GM19455 (cell line): ENCODE results near the gene CCNJ.
"Not testable (repeated sequence)": the region's sequence is repeated elsewhere in the genome, so short reads cannot be mapped to it uniquely, and the experiment has no call there.

ENCODE experiments used
- ATAC-seq: cut with Tn5 transposase; IDR thresholded peaks from one replicate; pipeline ENCODE4 v1.9.1; 2021; ENCODE audit not compliant: unreplicated experiment

CCNJ gene, protein sequence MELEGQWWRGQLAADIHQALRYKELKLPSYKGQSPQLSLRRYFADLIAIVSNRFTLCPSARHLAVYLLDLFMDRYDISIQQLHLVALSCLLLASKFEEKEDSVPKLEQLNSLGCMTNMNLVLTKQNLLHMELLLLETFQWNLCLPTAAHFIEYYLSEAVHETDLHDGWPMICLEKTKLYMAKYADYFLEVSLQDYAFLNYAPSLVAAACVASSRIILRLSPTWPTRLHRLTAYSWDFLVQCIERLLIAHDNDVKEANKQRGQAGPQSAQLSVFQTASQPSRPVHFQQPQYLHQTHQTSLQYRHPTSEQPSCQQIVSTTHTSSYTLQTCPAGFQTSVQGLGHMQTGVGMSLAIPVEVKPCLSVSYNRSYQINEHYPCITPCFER

DNA sequence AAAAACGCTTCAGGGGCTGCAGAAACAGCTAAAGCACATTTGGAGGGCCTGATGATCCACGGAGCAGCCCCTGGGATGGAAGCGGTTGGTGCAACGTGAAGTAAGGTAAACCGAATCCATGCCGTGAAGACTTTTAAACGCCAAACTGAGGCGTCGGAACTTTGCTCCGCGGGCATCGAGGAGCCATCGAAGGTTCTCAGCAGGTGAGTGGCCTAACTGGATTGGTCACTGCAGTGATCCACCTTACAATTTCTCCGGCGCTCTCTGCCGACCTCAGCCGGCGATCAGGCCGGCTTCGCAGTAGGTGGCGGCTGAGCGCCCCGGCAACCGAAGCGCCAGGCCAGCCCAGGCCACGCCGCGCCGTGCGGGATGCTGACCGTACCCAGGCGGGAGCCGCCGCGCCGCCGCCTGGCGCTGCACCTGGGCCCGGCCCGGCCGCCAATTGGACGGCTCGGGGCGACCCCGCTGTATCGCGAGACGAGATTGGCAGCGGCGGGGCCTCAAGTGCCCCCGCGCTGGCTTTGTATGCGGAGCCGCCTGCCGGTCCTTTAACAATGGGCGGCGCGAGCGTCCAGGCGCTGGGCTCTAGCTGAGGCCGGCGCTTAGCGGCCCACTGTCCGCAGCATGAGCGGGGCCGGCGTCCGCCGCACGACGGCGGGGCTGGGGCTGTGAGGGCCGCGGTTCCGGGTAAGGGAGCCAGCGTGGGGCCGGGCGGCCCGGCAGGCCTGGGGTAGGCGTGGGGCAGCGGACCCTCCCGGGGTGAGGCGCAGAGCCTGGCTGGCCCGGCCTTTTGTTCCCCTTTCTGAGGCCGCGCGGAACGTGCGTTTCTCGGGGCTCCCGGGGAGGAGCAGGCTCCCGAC, at the start of gene CCNJ:
Gene CCNJ, plus strand, starts transcription at position 551 of the 860 bp plus-strand sequence. CDS start 811 bp downstream, outside the sequence.
- peak; percentile 91 for ATAC-seq

DNA sequence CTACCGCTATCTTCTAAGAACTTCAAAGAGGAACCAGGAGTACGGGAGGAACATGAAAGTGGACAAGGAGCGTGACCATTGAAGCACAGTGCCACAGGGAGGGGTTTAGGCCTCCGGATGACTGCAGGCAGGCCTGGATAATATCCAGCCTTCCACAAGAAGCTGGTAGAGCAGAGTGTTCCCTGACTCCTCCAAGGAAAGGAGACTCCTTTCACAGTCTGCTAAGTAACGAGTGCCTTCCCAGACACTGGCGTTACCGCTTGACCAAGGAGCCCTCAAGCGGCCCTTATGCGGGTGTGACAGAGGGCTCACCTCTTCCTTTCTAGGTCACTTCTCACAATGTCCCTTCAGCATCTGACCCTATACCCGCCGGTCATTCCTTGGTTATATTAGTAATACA, 49.0 kb upstream of the CCNJ start:
- ATAC-seq: not testable (repeated sequence)

DNA sequence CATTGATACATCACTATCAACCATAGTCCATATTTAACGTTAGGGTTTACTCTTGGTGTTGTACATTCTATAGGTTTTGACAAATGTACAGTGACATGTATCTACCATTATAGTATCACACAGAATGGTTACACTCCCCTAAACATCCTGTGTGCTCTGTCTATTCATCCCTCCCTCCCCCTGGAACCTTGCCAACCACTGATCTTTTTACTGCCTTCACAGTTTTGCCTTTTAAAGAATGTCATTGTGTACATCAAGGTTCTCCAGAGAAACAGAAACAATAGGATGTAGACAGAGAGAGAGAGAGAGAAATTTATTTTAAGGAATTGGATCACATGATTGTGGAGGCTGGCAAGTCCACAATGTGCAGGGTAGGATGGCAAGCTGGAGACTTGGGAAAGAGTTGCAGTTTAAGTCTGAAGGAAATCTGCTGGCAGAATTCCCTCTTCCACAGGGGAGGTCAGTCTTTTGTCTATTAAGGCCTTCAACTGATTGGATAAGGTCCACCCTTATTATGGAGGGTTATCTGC, 45.1 kb upstream of the CCNJ start:
- ATAC-seq: no peak

DNA sequence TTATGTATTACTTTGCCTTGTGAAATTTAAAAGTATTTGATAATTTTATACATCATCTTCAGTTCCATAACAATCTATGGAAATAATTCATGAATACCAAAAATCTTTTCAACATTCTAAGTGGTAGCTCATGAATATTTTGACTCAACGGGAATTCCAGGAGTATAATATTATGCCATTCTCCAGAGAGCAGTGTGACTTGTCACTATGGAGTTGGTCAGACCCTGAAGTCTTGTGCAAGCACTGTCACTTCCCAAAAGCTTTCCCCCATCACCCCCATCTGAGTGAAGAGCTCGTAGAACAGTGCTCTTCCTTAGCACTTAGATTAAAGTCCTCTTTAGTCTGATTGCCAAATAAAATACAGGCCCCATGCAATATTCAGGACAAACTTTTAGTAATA, 29.4 kb upstream of the CCNJ start:
- ATAC-seq: no peak

DNA sequence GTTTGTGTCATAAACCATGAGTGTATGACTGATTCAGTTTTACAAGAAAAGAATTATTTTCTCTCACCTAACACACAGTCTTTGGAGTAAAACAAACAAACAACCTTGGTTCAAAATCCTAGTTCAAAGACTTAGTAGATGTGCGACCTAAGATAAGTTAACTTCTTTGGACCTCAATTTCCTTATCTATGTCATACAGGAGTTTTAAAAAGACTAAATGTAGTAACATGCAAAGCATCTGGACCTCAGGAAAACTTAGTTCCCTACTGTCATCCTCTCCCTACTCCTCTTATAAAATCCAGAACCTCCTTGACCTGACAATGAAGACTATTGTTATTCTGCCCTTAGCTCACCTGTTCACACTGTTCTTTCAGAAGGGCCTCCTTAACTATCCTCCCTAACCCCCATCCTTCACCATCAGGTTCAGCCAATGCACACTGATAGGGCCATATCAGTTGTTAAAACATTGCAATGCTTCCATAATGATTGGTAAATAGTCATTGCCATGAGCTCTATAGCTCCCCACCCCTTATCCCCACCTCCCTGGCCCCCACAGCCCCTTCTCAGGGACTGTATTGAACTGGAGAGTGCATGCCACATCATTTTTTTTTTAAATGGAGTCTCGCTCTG, 28.8 kb upstream of the CCNJ start:
- no peak for ATAC-seq

DNA sequence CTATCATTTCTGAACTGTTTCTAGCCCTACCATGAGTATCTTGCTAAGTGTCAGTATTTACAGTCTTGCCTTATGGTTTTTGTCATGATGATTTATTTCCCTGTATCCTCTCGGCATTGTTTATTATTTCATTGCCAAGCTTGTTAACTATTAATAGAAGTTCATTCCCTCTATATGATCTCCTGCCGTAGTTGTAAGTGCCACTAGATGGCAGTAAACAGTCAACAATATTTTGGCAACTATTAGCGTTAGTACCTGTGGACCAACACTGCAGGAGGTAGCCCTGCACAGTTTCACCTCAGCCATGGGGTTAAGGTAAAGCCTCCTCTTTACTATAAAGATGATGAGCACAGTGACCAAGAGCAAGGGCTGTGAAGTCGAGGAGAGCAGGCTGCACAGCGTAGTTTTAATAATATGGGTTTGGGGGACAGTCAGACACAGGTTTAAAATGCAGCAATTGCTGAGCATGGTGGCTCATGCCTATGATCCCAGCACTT, 26.1 kb upstream of the CCNJ start:
- peak; percentile 77 for ATAC-seq

DNA sequence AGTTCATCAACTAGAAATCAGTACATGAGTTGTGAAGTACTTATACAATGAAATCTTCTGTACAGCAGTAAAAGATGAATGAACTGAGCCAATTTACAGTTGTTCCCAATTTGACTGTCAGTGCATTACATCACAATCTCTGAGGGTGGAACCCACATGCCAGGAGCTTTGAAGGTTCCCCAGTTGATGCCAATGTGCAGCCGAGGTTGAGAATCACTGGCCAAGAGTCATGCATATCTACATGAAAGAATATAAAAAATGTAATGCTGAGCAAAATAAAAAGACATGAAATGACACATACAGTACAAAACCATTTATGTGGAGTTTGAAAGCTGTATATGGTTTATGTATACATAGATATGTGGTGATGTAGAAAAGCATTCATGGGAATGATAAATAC, 22.1 kb upstream of the CCNJ start:
- no peak for ATAC-seq

DNA sequence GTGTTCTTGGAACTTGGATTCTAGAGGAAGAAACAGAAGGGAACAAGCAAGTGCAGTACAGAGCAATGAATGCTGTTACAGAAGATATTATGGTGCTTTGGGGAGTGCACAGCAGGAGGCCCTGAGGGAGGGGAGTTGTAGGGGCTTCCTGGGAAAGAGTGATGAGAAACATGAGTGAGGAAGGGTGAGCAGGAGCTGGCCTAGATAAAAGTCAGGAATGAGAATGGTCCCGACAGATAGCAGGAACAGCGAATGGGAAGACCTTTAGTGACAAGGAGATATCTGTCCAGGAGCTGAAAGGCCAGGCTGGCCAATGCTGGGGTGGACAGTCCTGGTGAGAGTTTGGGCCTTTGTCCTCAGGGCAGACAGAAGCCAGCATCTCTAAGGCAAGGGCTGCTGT, 20.6 kb upstream of the CCNJ start:
- ATAC-seq: no peak

DNA sequence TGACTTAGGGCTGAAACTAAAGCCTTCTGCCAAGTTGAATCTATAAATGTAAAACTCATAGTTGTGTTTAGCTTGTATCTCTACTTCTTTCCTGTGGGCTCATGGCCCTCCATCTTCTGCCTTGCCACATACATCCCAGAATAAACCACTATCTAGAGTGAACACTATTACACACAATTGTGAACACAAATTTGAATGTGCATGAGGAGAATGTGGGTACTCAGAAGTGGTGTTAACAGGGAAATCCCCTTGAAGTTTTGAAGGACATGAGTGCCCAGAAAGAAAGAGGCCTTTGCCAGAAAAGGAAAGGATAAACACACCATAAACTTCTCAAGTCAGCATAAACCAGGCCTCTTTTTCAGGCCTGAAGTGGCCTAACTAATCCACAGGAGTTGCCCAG, 20.2 kb upstream of the CCNJ start:
- ATAC-seq: no peak

DNA sequence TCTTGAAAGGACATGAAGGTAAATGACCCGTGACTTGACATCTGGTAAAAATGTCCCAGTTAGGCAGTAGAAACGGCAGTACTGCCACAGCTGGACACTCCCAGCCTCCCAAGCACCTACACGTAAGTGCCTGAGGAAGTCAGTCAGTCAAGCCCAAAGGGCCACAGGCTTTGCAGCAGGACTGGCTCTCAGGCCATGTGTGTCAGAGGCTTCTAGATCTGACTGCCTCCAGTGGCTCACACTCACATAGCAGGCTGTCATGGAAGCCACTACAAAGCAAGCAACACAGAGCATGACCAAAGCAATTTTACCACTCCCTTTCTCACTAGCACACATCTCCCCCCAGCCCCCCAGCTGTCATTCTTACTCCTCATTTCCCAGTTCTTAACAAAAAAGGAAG, 17.8 kb upstream of the CCNJ start:
- no peak for ATAC-seq

DNA sequence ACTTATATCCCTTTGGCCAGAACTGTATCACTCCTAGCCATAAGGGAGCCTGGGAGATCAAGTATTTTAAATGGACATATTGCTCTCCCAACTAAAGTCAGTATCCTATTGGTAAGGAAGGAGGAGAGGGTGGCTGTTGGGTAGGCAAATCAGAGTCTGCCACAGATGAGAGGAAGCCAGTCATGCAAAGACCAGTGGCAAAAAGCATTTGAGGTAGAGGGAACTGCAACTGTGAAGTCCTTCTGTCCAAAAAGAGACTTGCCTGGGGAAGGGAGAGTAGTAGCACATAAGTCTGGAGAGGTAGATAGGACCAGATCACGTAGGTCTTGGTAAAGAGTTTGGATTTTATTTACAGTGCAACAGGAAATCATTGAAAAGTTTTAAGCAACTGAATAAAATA, 8.8 kb upstream of the CCNJ start:
- no peak for ATAC-seq

DNA sequence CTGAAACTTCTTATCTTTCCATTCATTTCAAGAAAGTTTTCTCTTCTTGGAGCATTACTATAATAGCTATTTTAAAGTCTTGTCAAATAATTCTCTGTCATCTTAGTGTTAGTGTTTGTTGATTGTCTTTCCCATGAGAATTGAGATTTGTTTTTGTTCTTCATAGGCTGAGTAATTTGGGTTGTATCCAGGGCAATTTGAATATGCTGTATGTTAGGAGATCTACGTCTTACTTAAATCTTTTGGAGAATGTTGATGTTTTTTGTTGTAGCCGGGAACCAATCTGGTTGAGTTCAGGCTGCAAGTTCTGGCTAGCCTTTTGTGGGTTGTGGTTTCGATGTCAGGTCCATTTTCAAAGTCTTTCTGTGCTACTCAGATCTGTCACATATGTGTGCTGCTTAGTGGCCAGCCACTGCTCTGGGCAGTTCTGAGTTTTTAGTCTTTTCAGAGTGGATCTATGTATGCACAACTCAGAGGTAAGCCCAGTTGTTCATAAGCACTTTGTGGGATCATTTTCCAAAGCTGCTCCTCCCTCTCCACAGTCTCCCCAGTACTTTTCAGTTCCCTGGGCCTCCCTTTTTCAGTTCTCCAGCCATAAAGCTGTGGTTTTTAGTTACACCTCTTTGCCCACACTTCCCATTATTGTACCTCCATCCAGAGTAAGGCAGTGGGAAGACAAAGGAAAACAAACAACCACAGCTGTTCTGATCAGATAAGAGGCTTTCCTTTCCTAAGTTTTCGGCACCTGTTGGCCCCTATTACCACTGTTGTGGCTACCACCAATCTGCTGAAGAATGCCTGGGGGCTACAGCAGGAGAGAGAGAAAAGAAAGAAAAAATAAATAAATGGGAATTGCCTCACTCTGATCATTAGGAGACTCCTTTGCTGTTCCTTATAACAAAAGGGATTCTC, 4.7 kb upstream of the CCNJ start:
- ATAC-seq: no peak

DNA sequence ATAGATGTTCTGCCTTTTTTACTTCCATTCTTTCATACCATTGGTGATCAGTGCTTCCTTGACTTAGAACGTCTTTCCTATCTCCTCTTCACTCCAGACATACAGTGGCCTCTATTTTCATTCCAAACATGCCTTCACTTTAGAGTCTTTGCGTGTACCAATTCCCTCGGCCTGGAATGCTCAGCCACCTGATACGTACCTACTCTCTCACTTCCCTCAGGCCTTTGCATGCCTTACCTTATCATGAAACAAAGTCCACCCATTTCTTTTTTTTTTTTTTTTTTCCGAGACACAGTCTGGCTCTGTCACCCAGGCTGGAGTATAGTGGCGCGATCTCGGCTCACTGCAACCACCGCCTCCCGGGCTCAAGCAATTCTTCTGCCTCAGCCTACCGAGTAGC, 2.2 kb upstream of the CCNJ start:
- ATAC-seq: no peak

DNA sequence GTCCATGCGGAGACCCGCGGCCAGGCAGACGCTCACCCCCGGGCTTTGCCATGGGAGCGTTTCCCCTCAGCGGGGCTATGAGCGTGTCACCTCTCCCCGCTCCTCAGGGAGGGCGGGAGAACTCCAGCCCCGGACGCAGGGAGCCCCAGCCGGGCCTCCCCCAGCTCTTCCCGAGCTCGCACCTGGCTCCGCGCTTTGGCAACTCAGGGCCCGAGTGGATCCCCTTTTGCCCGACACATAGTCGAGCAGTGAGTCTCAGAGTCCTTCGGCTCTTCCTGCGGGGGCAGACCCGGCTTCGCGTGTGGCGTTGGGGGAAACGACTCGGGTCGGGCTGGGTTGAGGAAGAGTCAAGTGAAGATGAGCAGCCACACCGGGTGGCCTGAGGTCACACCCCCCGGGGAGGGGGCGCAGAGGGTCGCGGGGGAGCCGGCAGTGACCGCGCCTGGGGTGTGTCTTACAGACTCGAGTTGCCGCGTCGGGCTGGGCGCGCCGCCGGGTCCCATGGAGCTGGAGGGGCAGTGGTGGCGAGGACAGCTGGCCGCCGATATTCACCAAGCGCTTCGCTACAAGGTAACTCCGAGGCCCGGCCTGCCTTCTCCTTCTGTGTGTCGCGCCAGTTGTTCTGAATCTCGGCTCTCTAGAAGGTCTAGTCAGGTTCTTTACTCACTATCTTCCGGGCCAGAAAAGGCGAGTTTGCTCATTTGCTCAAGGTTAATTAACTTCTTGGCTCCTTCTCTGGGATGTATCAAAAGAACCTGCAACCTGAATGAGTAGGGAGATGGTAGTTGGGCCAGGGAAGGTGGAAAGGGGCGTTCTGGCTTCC, 721 bp downstream of the CCNJ start:
- peak; percentile 49 for ATAC-seq

DNA sequence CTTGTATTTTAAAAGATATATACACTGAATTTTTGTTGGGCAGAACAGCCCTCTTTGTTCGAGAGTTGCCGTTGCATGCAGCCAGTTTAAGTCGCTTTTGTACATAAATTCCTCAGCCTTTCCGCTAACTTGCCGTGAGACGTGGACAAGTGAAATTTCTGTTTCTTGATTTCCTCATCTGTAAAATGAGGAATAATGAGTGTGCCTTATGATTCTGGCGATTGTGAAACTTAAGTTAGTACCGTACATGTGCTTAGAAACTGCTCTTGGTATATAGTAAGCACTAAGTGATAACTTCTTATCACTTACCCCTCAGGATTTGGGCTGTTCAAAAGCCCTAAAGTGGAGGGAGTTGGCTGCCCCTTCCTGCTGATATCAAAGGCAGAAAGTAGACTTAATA, 1.4 kb downstream of the CCNJ start:
- no peak for ATAC-seq

DNA sequence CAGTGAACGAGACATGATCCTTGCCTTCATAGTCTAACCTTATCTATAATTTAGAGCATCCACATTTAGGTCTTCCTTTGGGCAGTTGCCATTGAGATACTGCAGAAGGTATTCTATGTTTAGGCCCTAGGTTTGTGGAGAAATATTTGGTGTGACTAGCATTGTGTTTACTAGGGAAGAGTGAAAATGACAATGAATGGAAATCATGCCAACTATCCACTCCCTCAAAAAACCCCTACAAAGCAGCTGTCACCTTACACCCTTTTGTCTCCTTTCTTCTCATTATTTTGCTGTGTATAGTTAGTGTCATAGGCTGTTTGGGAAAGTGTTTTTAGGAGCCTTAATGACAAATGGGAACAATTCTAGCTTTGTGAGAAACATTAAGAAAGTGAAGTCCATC, 3.2 kb downstream of the CCNJ start:
- no peak for ATAC-seq

DNA sequence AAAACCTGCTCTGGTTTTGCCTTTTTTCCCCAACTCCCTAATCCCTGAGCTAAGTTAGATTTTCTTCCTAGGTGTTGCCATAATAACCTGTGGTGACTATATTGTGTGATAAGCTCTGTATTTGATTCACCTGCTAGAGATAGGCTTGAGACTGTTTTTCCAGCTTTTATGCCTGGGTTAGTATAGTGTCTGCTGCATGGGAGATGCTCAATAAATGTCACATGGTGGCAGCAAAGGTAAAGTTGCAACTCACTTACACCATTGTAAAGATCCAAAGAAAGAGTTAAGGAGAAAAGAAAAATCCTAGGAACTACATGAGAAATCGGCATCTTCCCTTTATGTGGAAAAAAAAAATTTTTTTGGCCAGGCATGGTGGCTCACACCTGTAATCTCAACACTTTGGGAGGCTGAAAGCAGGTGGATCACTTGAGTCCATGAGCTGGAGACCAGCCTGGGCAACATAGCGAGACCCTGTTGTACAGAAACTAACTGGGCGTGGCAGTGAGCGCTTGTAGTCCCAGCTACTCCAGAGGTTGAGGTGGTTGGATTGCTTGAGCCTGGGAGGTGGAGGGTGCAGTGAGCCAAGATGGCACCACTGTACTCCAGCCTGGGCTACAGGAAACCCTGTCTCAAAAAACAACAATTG, 3.7 kb downstream of the CCNJ start:
- ATAC-seq: no peak

DNA sequence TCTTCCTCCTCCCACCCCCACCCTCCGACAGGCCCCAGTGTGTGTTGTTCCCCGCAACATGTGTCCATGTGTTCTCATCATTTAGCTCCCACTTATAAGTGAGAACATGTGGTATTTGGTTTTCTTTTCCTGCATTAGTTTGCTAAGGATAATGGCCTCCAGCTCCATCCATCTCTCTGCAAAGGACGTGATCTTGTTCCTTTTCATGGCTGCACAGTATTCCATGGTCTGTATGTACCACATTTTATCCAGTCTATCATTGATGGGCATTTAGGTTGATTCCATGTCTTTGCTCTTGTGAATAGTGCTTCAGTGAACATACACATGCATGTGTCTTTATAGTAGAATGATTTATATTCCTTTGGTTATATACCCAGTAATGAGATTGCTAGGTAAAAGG, 4.5 kb downstream of the CCNJ start:
- not testable (repeated sequence) for ATAC-seq

DNA sequence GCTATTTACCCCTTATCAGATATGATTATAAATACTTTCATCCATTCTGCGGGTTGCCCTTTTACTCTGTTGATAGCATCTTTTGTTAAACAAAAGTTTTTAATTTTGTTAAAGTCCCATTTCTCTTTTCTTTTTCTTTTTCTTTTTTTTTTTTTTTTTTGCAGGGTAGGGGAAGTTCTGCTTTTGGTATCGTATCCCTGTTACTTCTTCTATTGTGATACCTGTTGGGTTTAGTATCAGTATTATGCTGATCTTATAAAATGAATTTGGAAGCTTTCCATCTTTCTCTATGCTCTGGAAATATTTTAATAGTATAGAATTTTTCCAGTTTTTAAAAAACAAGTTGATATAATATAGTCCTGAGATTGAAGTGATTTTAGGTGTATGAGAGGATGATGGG, 6.0 kb downstream of the CCNJ start:
- ATAC-seq: no peak
